Peyer's patch (tissue), 4 donors: ENCODE results near the gene NPRL2. TPM values are rescaled to one million over a fixed set of nuclear protein-coding genes. Genes with fewer than 3 reads are reported as not detected.
A peak's percentile ranks its signal among the peaks of the same experiment; 100 is the strongest.

Source experiments
- DNase-seq, 3 donors: peaks; one replicate each; pipeline ENCODE4 v3.0.0-alpha.2; 2017 to 2019
- H3K27ac ChIP-seq, 4 donors: fragments of 200-600 bp; sonication (generic); one replicate each; pipeline ENCODE4 v1.5.1; 2016 to 2019
- H3K27me3 ChIP-seq, 2 donors: fragments of 200-600 bp; sonication (generic); one replicate each; pipeline ENCODE4 v1.5.1; 2019
- H3K36me3 ChIP-seq, 3 donors: fragments of 200-600 bp; sonication (generic); one replicate each; pipeline ENCODE4 v1.5.1; 2016 to 2019
- H3K4me1 ChIP-seq, 4 donors: fragments of 200-600 bp; sonication (generic); one replicate each; pipeline ENCODE4 v1.5.1; 2016 to 2019
- H3K4me3 ChIP-seq, 4 donors: fragments of 200-600 bp; sonication (generic); 1 replicate in 3 of 4; 2 replicates in 1 of 4; pipeline ENCODE4 v1.5.1; 2016 to 2019; ENCODE audit warnings: mild to moderate bottlenecking in 1 of 4
- H3K9me3 ChIP-seq, 4 donors: fragments of 200-600 bp; sonication (generic); one replicate each; pipeline ENCODE4 v1.5.1; 2016 to 2019; ENCODE audit warnings: mild to moderate bottlenecking in 1 of 4
- POLR2A ChIP-seq, 2 donors: fragments of 450-650 bp; IDR thresholded peaks; one replicate each; pipeline ENCODE4 v1.5.1; 2017; ENCODE audit warnings: antibody characterized with exemption in 2 of 2, mild to moderate bottlenecking in 2 of 2, moderate library complexity in 2 of 2
- total RNA-seq, 4 donors: library from RNA; depleted of rRNA; stranded (reverse); fragments of >200 nt; gene quantifications; one replicate each; pipeline ENCODE4 v1.1.0, GENCODE V29; 2016
- TF ChIP-seq, protein P1 (sequence below), 6 experiments: fragments of 450-650 bp in 4 of 6; fragments of 200-600 bp in 2 of 6; sonication (generic) in 1 of 6; IDR thresholded peaks; one replicate each; pipeline ENCODE4 v1.5.1; 2017 to 2019; ENCODE audit warnings: antibody characterized with exemption in 6 of 6, mild to moderate bottlenecking in 3 of 6, moderate library complexity in 1 of 6

The NPRL2 gene
- total RNA-seq, 4 donors from 2014 or later, result 19.1 to 45.4 (median 28.3) TPM

DNA sequence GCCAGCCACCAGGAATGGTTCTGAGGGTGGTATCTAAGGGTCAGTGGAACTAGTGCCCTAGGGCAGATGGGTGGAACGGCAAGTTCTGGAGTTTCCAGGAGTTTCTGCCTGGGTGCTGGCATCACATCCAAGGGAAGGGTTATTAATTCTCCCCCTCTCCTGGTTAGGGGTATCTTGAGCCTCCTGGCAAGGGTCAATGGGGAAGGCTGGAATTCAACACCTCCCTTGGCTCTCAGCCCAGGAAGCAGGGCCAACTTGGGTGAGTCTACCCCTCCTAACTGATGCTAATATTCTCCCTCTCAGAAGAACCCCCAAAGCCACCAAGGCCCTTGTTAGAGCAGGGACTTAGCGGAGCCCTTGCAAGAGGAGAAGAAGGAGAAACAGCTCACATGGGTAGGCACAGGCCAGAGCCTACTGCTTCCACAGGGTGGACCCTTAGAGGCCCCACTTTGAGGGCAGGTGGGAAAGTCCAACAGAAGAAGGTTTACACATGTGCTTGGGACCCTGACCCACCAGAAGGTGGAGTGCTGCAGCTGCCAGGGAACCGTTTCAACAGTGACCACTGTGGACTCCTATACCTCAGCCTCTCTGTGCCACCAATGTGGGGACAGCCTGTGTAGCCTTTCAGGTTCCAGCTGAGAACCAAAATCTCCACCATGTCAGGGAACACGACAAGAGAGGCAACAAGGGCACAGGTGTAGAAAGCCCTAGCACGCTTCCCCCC, 5.4 kb upstream of the NPRL2 start:
- H3K27ac ChIP-seq, result peak overlapping the region in 1 of 4 donors; percentile 66
- H3K27me3 ChIP-seq, result no peaks in the 10 kb centered on the region
- no peak for DNase-seq
- peaks cover 3 to 46% (median 34%) of the 10 kb centered on the region in 4 donors for H3K4me1 ChIP-seq
- no peak for TF ChIP-seq POLR2A (IDR thresholded peaks at IDR 0.05)
- TF ChIP-seq, protein P1, sequence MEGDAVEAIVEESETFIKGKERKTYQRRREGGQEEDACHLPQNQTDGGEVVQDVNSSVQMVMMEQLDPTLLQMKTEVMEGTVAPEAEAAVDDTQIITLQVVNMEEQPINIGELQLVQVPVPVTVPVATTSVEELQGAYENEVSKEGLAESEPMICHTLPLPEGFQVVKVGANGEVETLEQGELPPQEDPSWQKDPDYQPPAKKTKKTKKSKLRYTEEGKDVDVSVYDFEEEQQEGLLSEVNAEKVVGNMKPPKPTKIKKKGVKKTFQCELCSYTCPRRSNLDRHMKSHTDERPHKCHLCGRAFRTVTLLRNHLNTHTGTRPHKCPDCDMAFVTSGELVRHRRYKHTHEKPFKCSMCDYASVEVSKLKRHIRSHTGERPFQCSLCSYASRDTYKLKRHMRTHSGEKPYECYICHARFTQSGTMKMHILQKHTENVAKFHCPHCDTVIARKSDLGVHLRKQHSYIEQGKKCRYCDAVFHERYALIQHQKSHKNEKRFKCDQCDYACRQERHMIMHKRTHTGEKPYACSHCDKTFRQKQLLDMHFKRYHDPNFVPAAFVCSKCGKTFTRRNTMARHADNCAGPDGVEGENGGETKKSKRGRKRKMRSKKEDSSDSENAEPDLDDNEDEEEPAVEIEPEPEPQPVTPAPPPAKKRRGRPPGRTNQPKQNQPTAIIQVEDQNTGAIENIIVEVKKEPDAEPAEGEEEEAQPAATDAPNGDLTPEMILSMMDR (IDR thresholded peaks at IDR 0.05), result no peak
- peaks cover 0 to 34% (median 0%) of the 10 kb centered on the region in 3 donors for H3K36me3 ChIP-seq
- no peaks in the 10 kb centered on the region for H3K9me3 ChIP-seq
- peak overlapping the region in 2 of 4 donors; percentile 67 to 84 for H3K4me3 ChIP-seq

DNA sequence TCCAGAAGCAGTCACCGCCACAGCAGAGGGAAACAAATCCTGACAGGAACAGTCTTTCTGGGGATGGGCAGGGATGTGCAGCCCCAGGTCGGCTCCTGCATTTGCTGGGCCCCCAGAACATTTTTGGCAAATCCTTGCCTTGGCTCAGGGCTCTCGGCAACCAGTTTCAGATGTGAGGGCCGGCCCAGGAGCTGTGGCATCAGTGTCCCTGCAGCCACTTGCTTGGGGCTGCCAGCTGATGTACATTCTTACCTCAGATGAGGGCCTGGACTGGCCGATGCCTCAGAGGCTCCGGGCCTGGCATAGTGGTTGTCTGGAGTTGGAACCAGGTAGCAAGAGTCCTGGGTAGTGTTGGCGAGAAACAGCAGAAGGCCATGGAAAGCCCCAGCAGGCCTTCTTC, 4.3 kb upstream of the NPRL2 start:
- no peak for TF ChIP-seq POLR2A (IDR thresholded peaks at IDR 0.05)
- TF ChIP-seq, protein P1 (IDR thresholded peaks at IDR 0.05), result no peak
- peaks cover 0 to 34% (median 0%) of the 10 kb centered on the region in 3 donors for H3K36me3 ChIP-seq
- H3K27me3 ChIP-seq, result no peaks in the 10 kb centered on the region
- DNase-seq, result no peak
- no peaks in the 10 kb centered on the region for H3K9me3 ChIP-seq
- peaks cover 3 to 53% (median 36%) of the 10 kb centered on the region in 4 donors for H3K4me1 ChIP-seq
- H3K4me3 ChIP-seq, result no peak overlapping the region
- H3K27ac ChIP-seq, result no peak overlapping the region

DNA sequence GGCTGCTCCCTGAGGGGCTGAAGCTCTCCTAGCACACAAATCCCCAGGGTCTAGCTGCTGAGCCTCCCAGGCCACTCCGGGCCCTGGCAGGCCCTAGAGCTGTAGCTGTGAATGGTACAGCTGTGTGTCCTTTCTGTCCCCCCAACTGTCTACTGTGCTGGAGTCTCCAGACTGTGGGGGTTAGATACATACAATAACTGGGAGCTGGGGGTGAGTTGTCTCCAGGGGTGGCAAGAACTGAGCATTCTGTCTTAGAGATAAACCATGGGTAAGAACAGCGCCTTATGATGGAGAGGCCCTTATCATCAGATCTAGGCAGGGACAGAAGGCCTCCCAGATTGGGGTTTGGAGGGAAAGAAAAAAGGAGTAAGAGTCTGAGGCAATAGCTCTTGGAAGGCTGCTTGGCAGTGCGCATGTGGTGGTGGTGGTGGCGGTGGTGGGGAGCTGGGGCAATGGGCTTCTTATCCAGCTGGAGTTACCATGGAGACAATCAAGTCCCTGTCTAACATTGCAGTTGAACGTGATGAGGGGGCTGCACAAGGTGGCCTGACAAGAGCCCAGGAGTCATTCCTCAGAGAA, 3.7 kb upstream of the NPRL2 start:
- H3K4me1 ChIP-seq, result peaks cover 3 to 59% (median 40%) of the 10 kb centered on the region in 4 donors
- H3K9me3 ChIP-seq, result no peaks in the 10 kb centered on the region
- H3K4me3 ChIP-seq, result no peak overlapping the region
- no peaks in the 10 kb centered on the region for H3K27me3 ChIP-seq
- H3K36me3 ChIP-seq, result peaks cover 0 to 34% (median 0%) of the 10 kb centered on the region in 3 donors
- no peak for DNase-seq
- TF ChIP-seq, protein P1 (IDR thresholded peaks at IDR 0.05), result no peak
- TF ChIP-seq POLR2A (IDR thresholded peaks at IDR 0.05), result no peak
- no peak overlapping the region for H3K27ac ChIP-seq

DNA sequence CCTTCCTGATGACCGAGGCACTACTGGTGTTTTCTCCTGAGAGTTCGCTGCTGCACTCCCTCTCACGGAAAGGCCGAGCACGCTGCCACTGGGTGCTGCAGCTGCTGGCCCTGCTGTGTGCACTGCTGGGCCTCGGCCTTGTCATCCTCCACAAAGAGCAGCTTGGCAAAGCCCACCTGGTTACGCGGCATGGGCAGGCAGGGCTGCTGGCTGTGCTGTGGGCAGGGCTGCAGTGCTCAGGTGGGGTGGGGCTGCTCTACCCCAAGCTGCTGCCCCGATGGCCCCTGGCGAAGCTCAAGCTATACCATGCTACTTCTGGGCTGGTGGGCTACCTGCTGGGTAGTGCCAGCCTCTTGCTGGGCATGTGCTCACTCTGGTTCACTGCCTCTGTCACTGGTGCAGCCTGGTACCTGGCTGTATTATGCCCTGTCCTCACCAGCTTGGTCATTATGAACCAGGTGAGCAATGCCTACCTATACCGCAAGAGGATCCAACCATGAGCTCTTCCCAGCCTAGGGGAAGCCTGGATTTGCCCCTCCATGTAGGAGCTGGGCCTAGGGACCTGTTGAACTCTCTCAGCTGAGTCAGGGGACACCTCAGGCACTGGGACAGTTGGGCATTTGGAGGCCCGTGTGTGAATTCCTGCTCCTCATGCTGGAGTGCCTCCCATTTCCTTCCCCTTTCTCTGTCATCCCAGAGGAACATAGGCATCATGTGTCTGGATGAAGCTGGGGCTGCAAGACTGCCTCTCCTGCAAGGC, 2.9 kb upstream of the NPRL2 start:
- Histone ChIP-seq H3K27me3 (no peaks in the 10 kb centered on the region), H3K4me1 (peaks cover 3 to 61% (median 36%) of the 10 kb centered on the region in 4 donors), H3K27ac (no peak overlapping the region), H3K36me3 (peaks cover 0 to 41% (median 0%) of the 10 kb centered on the region in 3 donors), H3K9me3 (no peaks in the 10 kb centered on the region), H3K4me3 (no peak overlapping the region)
- TF ChIP-seq, protein P1 (IDR thresholded peaks at IDR 0.05), result no peak
- no peak for TF ChIP-seq POLR2A (IDR thresholded peaks at IDR 0.05)
- DNase-seq, result no peak

DNA sequence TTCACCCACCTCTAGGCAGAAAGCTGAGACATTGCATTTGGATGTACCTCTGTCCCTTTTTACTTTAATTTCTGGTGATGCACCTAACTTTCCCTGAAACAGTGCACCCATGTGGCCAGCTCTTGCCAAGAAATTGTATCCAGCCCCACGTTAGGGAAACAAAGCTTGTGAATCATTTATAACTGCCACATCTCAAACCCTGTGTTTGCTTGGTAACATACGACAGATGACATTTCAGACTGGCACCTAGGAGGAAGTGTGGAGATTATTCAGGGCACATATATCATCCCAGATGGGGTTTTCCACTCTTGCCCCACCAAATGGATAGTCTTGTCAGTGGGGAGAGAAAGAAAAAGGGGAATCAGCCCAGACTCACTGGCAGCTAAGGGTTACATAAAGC, 2.2 kb upstream of the NPRL2 start:
- no peaks in the 10 kb centered on the region for H3K27me3 ChIP-seq
- TF ChIP-seq, protein P1 (IDR thresholded peaks at IDR 0.05), result peak in 3 of 6 experiments; percentile 25 to 36 (median 25)
- no peak for TF ChIP-seq POLR2A (IDR thresholded peaks at IDR 0.05)
- H3K36me3 ChIP-seq, result peaks cover 0 to 47% (median 0%) of the 10 kb centered on the region in 3 donors
- no peaks in the 10 kb centered on the region for H3K9me3 ChIP-seq
- H3K27ac ChIP-seq, result no peak overlapping the region
- no peak for DNase-seq
- peaks cover 3 to 54% (median 30%) of the 10 kb centered on the region in 4 donors for H3K4me1 ChIP-seq
- no peak overlapping the region for H3K4me3 ChIP-seq
